ENCODE measurements around the gene MAPRE2.

MAPRE2 gene

DNA sequence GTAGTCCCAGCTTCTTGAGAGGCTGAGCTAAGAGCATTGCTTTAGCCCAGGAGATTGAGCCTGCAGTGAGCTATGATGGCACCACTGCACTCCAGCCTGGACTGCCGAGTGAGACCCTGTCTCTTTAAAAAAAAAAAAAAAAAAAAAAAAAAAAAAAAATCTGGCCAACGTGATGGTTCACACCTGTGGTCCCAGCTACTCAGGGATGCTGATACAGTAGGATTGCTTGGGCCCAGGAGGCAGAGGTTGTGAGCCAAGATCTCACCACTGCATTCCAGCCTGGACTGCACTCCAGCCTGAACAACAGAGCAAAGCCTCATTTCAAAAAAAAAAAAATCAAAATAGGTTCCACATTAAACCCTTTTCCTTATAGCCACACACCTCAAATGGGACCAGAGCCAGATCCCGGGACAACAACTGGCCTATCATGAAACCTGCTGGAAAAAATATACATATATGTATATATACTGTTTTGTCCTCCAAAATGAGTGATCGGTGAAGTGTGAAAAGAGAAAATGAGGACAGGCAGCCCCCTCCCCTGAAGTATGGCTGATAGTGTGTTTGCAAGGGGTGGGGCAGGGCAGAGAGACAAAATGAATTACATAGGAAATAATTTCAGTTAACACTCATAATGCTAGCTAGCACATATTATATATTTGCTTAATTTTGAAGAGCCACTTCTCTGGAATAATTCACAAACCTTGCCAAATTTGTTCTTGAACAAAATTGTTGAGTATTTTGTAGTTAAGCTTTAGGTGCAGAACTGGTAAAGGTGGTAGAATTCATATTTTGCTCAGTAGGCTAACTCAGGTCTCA is 22.9 kb downstream of the MAPRE2 start:
- no peak for DNase-seq

DNA sequence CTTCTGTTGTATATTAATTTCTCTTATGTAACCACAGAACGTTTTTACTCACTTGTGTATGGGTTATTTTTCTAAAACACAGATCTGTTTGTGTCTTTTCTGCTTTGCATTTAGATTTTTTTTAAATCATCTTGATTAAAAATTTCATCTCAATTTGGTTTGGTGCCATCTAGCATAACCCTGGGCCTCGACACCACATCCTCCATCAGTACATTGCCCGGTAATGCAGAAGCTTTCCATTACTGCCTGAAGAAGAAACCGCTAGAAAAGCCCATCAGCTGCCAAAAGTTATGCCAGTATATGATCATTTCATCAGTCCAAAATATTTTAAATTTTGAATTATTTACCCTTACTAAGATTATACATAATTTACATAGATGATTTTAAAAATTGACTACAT is 26.2 kb downstream of the MAPRE2 start:
- DNase-seq: no peak

DNA sequence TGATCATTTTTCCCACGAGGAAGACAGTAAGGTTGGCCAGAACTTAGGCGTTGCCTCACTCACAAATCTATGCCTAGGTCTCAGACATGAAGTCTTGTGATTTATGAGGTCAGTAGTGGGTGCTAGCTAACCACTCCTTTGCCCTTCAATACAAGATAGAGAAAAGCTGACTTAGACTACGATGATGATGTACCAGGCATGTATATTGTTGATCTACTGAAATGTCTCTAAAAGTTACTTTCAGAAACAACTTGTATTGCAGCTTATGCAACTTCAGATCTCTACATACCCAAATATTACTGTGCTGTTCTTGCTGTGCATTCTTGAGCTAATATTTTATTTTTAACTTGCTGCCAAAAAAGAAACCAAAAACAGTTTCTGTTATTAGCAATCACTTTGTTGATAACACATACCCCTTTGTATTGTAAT is 30.6 kb downstream of the MAPRE2 start:
- peak; percentile 24 to 63 (median 46) for DNase-seq

DNA sequence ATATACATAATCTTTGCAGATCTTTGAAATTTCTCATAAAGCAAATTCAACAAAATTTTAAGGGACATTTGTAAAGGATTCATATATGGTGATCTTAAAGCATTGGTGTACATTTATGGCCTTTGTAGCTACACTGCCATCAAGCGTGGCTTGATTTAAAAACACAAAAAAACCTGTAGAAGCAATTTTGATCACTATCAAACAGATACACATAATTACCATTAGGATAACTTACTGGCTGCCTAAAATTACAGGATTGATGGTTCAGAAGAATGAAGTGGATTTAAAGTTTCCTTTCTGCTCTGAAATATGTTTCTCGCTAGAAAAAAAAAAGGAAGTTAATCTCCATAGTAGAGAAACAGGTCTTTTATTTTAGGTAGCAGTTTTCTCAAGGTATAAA is 31.4 kb downstream of the MAPRE2 start:
- DNase-seq: no peak

DNA sequence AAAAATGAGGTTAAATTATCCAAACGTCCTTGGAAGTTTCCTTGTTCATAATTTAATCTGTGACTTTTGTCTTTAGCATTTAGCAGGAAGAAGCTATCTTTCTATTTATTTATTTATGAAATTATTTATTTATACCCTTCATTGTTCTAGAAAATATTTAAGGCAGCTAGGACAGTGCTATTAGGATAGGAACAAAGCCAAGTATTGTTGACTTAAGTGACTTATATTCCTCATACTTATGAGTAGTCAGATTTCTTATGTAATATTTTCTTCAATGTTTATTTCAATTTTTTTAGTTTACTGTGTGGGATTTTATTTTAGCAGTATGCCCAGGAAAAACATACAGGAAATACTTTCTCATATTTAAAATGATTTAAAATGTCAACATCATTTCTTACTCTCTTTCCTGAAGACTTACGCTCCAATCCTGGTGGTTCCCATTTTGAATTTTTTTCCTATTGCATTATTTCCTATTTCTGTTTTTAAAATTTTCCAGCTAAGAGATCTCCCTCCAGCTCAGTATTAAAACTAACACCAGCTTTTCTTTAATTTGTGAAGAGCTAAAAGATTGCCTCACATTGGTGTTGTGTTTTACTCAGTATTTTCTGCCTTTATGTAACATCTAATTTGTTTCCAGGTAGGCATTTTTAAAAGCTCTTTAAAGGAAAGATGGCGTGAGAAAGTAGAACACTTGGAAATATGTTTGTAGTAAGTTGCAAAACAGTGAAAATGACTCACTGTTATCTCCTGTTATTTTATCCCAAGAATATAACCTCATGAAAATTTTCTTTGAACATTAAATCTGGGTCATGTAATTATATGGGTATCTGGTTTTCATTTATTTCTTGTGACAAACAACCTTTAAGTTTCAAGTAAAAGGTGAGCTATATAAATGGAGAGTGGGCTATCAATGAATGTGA is 32.2 kb downstream of the MAPRE2 start:
- peak in 1 of 4 experiments; percentile 14 for DNase-seq

DNA sequence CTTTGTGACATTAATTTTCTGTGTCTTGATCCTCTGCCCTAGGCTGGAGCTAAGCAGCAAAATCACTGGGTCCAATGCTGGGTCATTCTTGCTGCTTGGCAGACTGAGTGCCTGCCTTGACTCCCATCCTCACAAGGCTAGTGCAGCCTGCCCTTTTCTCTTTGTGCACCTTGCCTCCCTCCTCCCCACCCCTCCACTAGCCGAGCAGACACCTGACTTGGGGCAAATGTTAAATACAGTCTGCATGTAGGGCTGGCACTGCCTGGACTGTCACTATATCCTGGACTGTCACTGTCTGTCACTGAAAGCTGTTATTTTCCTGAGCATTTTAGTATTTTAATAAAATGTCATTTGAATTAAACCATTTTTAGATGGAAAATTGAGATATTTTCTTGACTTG is 33.4 kb downstream of the MAPRE2 start:
- DNase-seq: no peak

DNA sequence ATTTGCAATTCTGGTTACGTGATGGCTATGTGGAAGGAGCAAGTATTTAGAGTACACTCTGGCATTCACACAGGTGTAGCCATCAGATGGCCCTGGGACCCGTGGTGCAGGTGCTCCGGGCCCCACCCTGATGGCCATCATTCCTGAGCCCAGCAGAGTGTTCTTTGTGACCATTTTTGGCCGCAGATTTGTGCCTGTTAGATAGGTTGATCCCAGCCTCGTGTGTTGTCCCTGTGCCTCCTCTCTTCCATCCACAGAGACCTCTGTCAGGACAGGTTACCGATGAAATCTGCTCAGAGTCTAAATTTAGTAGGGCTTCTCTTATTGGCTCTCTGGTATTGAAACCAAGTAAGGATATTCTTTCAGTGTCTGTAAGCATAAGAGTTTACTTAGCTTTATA is 33.9 kb downstream of the MAPRE2 start:
- DNase-seq: no peak

DNA sequence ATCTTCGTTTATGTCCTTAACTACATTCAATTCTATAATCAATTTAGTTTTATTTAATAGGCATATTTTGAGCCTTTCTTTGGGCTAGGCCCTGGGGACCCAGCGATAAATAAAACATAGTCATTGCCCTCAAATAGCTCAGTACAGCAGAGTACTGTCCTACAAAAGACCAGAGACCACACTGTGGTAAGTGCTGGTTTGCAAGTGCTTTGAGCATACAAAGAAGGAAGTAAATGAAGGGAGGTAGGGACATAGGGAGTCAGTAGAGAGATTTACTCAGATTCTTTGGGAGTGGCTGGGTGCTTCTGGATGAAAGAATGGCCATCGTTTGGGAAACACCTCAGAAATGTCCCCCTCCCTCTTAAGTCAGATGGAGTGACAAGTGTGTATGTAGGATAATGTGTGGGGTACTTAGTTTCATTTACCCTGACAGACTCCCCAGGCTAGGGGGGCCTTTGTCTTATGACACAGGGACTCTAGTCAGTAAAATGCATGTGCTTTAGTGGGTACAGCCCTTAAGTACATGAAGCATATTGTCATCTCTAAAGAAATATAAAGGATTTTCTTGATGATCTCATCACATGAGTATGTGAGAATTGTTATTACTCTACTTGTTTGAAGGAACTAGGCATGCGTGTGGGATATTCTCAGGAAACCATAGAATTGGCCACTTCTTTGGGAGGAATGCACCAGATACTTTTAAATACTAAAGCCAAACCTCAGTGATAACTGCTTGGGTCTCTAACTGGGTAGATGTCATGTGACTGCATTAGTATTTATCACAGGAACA is 35.1 kb downstream of the MAPRE2 start:
- DNase-seq: no peak

DNA sequence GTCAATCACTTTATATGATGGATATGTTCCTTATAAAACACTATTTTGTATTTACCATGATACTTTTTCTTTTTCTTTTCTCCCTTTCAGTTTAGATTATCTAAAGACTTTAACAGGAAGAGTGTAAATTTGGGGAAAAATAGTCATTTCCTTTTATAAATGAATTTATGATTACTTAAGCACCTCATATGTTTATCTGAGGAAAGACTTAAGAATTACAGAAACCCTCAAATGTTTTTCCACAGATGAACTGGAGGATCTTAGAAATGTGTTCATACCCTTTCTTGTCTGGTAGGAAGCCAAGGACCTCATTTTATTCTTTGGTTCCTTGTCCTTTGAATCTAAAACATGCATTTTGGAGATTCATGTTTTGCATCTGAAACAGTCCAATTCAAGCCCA is 36.7 kb downstream of the MAPRE2 start:
- DNase-seq: no peak

DNA sequence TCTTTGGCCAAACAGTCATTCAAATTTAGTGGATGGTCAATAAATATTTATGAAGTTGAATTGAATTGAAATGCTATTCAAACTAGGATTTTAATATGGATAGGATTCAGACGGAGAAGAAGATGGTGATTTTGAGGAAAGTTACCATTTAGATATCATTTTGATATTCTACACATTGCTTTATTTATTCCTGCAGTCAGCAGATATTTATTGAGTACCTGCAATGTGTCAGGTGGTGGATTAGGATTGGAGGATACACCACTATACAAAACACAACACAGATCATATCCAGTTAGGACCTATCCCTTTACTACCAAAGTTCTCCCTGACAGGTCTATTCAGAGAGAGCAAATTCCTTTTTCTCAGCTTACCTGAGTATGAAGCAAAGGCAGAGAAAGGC is 38.8 kb downstream of the MAPRE2 start:
- DNase-seq: no peak

DNA sequence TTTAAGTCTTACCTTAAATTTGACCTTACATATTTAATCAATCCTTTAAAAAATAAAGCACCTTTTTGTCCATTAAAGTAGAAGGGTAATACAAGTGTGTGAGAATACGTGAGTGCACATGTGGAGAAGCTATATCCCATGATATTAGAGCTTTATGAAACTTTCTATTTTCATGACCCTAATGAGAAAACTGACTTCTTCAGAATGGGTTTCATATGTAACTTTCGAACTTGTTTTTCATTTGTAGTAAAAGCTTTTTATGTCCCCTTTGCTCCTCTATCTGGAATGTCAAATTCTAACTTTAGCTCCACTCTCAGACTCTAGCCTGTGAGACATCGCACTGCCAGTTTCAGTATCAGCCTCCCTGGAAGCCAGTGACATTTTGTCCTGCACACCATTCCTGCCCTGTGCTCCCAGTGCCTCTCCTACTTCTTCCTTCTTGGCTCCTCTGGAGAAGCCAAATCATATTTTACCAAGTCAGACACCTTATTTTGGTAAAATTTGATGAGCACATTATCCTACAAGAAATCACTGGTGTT is 42.0 kb downstream of the MAPRE2 start:
- DNase-seq: no peak

DNA sequence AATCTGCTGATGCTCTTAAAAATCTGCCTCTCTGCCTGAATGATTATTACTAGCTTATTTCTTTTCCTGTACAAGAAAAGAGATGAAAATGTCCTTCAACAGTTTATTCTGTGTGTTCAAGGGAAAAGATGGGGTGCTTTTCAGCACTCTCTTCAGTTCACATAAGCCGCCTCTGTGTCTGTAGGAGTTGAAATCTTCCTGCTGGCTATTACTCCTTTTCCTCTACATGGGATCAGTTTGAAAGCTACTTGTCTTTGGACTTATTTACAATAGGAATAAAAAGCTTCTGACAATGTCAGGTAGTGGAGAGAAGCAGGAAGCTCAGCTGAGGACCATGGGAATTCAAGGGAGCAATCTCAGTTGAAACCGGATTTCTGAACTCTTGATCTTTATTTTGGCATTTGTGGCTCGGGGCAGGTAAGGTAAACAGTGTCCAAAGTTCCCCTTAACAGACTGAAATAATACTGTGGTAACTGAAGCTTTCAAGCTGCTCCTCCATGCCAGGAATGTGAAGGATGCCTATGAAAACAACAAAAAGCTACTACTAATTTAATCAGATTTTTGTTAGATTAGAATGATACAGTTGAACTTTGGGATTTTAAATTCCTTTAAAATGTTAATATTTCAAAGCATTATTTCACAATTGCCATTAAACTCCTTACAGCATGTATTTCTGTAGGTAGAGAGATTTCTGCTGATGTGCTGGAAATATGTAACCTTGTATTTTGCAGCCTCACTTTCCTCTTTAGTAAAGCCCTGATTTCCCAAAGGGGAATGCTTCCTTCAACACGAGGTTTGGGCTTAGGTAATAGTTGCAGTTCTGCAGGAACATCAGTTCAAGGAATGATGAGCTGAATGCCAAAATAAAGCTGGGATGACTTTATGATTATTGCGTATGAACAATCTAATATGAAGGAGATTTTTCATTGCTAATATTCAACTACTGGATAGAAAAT is 43.6 kb downstream of the MAPRE2 start:
- no peak for DNase-seq

DNA sequence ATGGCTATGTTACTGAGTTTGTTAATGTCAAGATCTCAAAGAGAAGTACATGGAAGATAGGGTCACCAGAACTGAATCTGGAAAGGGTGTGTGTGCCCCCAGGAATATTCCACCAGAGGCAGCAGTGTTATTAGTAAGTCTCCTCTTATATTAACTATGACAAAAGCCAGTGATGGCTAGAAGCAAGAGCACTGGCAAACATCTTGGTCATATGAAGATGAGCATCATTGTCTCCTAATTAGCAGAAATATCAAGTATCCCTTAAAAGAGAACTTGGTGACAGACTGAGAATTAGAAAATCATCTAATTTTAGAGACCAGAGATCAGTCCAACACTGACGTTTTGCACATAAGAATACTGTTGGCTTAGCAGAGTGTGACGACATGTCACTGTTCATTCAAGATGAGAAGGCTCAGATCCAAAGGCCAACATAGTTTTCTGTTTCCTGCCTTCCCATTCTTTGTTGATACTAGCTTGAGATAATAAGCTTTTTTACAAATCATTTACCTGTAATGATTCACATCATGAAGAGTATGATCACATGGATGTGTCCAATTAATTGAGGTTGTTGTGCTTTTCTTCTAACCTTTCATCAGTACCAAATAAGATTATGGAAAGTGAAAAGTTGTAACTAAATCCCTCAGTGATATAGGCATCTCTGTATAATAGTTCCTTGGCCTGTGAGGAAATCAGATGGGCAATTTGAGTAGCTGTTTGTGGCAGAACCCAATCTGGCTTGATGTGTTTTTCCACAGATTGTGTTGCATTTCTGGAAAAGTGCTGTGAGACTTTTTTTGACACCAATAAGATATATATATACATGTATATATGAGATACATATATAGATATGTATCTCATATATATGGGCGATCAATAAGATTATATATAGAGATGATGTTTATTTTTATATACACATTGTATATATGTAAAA is 44.5 kb downstream of the MAPRE2 start:
- DNase-seq: no peak

DNA sequence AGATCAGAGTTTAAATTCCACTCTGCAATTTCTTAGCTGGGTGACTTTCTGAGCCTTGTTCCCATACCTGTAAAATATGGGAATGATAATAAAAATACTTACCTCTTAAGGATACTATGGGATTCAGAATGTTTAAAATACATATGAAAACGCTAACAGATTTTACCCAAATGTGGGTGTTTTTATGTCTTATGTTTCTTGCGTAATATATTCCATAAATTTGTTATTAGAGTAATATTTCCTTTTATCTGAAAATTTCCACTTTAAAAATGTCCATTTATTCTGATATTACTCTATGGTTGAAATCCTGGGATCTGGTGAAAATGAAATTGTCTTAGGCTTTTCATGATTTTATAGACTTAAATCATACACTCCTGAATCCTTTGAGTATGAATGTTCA is 45.5 kb downstream of the MAPRE2 start:
- DNase-seq: no peak

DNA sequence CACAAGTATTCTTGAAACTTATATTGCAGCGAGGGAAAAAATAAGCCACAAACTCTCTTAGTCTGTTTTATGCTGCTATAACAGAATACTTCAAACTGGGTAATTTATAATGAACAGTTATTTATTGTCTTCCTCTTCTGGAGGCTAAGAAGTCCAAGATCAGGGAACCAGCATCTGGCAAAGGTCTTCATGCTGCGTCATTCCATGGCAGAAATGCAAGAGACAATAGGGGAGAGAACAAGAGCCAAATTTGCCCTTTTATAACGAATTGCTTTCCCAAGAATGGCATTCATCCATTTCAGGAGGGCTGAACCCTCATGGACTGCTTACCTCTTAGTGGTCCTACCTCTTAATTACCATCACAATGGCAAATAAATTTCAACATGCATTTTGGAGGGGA is 46.5 kb downstream of the MAPRE2 start:
- DNase-seq: no peak

DNA sequence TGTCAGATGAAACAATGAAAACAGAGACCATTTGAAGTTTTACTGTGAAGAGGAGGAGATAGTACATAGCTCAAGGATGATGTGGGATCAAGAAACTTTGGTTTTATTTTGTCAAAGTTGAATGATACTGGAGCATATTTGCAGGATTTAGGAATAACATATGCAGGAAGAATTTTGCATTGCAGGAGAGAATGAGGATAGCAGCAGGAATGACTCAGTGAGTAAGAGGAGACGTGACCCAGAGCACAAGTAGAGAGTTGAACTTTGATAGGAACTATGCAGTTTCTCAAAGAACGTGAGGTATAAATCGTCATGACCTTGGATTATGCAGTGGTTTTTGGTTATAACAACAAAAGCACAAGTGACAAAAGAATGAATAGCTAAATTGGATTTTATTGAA is 47.7 kb downstream of the MAPRE2 start:
- DNase-seq: no peak

DNA sequence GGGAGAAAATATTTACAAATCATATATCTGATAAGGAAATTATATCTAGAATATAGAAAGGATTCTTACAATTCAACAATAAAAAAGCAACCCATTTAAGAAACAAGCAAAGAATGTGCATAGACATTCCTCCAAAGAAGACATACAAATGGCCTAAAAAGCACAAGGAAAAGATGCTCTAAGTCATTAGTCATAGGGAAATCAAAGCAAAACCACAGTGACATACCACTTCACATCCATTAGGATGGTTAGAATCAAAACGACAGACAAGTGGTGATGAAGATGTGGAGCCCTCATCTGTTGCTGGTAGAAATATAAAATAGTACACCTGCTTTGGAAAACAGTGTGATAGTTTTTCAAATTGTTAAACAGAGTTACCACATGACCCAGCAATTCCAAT is 48.2 kb downstream of the MAPRE2 start:
- DNase-seq: no peak

DNA sequence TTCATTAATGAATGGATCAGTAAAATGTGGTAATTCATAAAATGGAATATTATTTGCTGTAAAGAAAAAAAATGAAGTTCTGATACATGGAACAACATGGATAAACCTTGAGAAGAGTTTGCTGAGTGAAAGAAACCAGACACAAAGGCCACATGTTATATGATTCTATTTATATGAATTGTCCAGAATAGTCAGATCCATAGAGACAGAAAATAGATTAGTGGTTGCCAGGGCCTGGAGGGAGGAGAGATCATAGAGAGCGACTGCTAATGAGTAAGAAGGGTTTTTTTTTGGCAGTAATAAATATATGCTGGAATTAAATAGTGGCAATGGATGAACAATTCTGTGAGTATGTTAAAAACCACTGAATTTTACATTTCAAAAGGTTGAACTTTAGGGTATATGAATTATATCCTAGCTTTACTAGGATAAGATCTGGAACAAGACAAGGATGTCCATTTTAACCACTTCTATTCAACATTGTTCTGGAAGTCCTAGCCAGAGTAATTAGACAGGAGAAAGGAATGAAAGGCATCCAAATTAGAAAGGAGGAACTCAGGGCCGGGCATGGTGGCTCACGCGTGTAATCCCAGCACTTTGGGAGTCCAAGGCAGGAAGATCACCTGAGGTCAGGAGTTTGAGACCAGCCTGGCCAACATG is 48.8 kb downstream of the MAPRE2 start:
- no peak for DNase-seq

DNA sequence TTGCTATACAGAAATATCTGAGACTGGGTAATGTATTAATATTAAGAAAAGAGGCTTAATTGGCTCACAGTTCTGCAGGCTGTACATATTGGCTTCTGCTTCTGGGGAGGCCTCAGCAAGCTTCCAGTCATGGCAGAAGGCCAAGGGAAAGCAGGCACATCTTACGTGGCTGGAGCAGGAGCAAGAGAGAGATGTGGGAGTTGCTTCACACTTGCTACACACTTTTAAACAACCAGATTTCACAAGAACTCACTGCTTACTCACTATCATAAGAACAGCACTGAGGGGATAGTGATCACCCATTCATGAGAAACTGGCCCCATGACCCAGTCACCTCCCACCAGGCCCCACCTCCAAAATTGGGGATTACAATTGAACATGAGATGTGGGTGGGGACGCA is 50.6 kb downstream of the MAPRE2 start:
- peak in 3 of 4 experiments; percentile 15 to 59 (median 56) for DNase-seq
